Measurements from ENCODE around the gene CDHR2. TPM values are rescaled to one million over a fixed set of nuclear protein-coding genes. Genes with fewer than 3 reads are reported as not detected.
A peak's percentile ranks its signal among the peaks of the same experiment; 100 is the strongest.

CDHR2 gene
- total RNA-seq, 1 donor from 2014 or later: 0.40 TPM

DNA sequence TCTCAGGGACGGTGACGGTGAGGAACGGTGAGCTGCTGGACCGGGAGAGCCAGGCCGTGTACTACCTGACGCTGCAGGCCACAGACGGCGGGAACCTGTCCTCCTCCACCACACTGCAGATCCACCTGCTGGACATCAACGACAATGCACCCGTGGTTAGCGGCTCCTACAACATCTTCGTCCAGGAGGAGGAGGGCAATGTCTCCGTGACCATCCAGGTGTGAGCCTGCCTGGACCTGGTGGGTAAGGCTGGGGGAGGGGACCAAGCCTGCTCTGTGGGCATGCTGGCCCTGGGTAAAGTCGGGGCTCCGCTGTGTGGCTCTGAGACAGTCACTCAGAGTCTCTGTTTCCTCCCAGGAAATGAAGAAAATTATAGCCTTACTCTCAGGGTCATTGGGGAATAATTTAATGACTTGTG, 29.3 kb downstream of the CDHR2 start:
- H3K36me3 Mint-ChIP-seq (ENCODE audit: low read depth): no peaks in the 10 kb centered on the region
- DNase-seq (ENCODE audit: low spot score): no peak

GRCh38 chr5:176579323-176579722, 30.2 kb downstream of the CDHR2 start:
- DNase-seq (ENCODE audit: low spot score): no peak
- no peak for TF ChIP-seq CTCF (IDR thresholded peaks at IDR 0.05)

More for the DNA sequence above, 29.3 kb downstream of the CDHR2 start:
- Mint-ChIP-seq H3K27ac (ENCODE audit: unreplicated experiment) (no peak overlapping the region), H3K27me3 (ENCODE audit: low read depth) (no peaks in the 10 kb centered on the region), H3K4me1 (ENCODE audit: low read depth) (no peaks in the 10 kb centered on the region), H3K9me3 (ENCODE audit: low read depth) (no peaks in the 10 kb centered on the region), H3K4me3 (ENCODE audit: unreplicated experiment) (no peak overlapping the region)
- TF ChIP-seq CTCF (IDR thresholded peaks at IDR 0.05): peak; percentile 74

GRCh38 chr5:176581361-176581760, 32.2 kb downstream of the CDHR2 start:
- no peaks in the 10 kb centered on the region for H3K36me3 Mint-ChIP-seq (ENCODE audit: low read depth)
- no peak for TF ChIP-seq CTCF (IDR thresholded peaks at IDR 0.05)
- DNase-seq (ENCODE audit: low spot score): no peak
- H3K27ac Mint-ChIP-seq (ENCODE audit: unreplicated experiment): no peak overlapping the region
- no peaks in the 10 kb centered on the region for H3K4me1 Mint-ChIP-seq (ENCODE audit: low read depth)
- no peak overlapping the region for H3K4me3 Mint-ChIP-seq (ENCODE audit: unreplicated experiment)
- no peaks in the 10 kb centered on the region for H3K27me3 Mint-ChIP-seq (ENCODE audit: low read depth)
- peaks cover 5% of the 10 kb centered on the region for H3K9me3 Mint-ChIP-seq (ENCODE audit: low read depth)

More at GRCh38 chr5:176579323-176579722, 30.2 kb downstream of the CDHR2 start:
- Mint-ChIP-seq H3K4me3 (ENCODE audit: unreplicated experiment) (no peak overlapping the region), H3K36me3 (ENCODE audit: low read depth) (no peaks in the 10 kb centered on the region), H3K27ac (ENCODE audit: unreplicated experiment) (no peak overlapping the region), H3K4me1 (ENCODE audit: low read depth) (no peaks in the 10 kb centered on the region), H3K9me3 (ENCODE audit: low read depth) (no peaks in the 10 kb centered on the region), H3K27me3 (ENCODE audit: low read depth) (no peaks in the 10 kb centered on the region)

DNA sequence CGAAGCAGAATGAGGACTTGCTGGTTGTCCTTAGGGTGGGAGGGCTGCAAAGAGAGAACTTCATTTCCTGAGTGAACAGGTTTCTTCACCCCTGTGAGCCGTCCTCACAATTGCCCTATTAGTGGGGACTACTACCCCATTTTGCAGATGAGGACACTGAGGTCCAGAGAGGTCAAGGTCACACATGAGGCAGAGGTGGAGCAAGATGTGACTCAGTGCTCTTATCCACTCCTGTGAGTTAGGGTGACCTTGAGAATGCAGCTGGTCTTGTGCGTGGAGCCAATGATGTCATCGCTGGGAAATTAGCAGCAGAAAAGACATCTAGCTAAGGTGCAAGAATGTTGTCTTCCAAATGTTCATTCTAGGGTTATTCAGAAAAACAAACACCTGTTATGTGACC, 33.9 kb downstream of the CDHR2 start:
- no peaks in the 10 kb centered on the region for H3K4me1 Mint-ChIP-seq (ENCODE audit: low read depth)
- H3K9me3 Mint-ChIP-seq (ENCODE audit: low read depth): peaks cover 5% of the 10 kb centered on the region
- H3K4me3 Mint-ChIP-seq (ENCODE audit: unreplicated experiment): no peak overlapping the region
- no peak for TF ChIP-seq CTCF (IDR thresholded peaks at IDR 0.05)
- no peak for DNase-seq (ENCODE audit: low spot score)
- H3K27ac Mint-ChIP-seq (ENCODE audit: unreplicated experiment): no peak overlapping the region
- no peaks in the 10 kb centered on the region for H3K27me3 Mint-ChIP-seq (ENCODE audit: low read depth)
- no peaks in the 10 kb centered on the region for H3K36me3 Mint-ChIP-seq (ENCODE audit: low read depth)

GRCh38 chr5:176587398-176587797, 38.3 kb downstream of the CDHR2 start:
- no peak for DNase-seq (ENCODE audit: low spot score)
- Mint-ChIP-seq H3K27me3 (ENCODE audit: low read depth) (peaks cover 2% of the 10 kb centered on the region), H3K27ac (ENCODE audit: unreplicated experiment) (no peak overlapping the region), H3K4me1 (ENCODE audit: low read depth) (no peaks in the 10 kb centered on the region), H3K36me3 (ENCODE audit: low read depth) (no peaks in the 10 kb centered on the region), H3K4me3 (ENCODE audit: unreplicated experiment) (no peak overlapping the region), H3K9me3 (ENCODE audit: low read depth) (peaks cover 5% of the 10 kb centered on the region)
- TF ChIP-seq CTCF (IDR thresholded peaks at IDR 0.05): no peak

All from chondrocyte (in vitro differentiated cells).